NOMO-1 treated with dmso at 0.1 percent for 144 hours (cell line): ENCODE data around the gene SDK2.
A peak's percentile ranks its signal among the peaks of the same experiment; 100 is the strongest.
"Not testable (repeated sequence)": the region's sequence is repeated elsewhere in the genome, so short reads cannot be mapped to it uniquely, and the experiment has no call there.

Experiments
- DNase-seq: peaks from one replicate; lab custom pipeline; 2025; ENCODE audit not compliant: unreplicated experiment; lab: John Stamatoyannopoulos, UW

The SDK2 gene

DNA sequence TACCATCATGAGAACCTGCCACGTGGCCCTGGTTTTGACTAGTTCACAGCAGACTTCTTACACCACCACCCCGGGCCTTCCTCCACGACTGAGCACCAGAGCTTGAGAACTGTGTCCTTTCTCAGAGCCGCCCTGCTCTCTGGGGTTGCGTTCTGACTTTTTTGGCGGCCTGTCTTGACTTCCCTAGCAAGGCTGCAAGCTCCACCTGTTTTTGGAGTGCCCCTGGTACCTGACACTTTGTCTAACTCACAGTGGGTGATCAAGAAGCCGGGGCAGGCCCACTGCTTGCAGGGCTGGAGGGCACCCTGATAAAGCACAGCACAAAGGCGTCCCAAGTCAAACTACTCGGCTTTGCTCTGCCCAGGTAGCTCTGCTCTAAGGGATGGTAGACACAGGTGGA is 154.3 kb downstream of the SDK2 start:
- DNase-seq: no peak

DNA sequence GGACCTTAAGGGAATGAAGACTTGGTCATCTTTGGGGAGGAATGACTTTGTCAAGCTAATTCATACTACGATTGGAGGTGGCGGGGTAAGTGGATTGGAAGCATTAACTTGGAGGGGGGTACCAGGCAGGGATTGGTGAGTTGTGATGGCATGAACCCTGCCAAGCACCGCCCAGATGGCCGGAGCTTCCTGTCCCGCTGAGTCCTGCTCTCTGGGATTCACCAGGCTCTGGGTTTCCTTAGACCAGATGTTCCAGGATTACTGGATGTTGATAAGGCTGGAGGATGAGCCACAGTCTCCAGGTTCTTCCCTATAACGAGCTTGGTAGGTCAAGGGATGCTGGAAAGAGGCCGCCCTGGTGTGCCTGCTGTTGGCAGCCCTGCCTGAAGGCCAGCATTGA is 154.9 kb downstream of the SDK2 start:
- no peak for DNase-seq

DNA sequence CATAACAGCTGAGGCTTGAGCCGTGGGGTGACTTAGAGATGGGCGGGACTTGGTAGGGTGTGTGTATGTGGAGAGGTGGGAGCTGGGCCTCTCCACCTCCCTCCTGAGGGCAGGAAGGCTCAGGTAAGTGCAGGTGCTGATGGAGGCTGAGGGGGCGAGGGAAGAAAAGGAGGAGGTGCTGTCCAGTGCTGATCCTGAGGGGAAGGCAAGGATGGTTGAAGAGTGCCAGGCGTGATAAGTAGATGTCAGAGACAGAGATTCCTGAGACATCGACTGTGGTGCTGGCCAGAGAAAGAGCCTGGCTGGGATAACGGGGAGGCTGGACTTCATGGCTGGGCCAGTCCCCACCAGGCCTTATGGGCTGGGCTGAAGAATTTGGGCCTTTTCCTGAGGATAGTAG is 159.1 kb downstream of the SDK2 start:
- no peak for DNase-seq

DNA sequence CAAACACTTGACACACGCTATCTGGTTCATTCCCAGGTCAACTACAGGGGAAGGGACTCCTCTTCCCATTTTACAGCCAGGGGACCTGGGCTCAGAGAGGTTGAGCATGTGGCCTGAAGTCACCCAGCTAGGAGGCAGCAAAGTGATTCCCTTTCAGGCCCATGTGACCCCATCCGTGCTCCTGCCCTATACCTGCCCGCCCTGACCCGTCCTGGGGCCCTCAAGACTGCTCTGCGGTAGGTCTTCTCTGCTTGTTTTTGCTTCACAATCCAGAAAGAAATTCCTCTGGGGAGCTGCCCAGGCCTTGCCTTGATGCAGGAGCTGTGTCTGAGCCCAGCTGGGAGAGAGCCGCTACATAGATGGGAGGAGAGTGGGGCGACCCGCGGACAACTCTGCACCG is 161.4 kb downstream of the SDK2 start:
- no peak for DNase-seq

DNA sequence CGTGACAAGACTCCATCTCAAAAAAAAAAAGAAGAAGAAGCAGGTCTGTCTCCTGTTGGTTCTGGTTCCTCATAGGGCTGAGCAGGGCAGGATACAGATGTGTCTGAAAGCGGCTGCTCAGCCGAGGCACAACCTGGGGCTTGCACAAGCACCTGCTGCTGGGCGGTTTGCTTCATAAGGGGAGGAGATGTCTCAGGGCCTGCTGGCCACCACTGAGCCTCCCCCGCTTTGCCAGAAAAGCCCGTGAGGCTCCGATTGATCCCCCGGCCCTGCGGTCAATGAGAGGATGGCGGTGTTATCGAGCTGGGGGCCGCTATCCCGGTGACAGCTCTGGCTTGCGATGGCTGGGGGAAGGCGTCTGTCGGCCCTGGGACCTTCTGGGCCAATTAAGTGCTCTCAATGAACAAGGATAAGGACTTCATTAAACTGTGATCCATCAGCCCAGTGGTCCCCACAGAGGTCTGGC is 162.0 kb downstream of the SDK2 start:
- DNase-seq: peak; percentile 43

DNA sequence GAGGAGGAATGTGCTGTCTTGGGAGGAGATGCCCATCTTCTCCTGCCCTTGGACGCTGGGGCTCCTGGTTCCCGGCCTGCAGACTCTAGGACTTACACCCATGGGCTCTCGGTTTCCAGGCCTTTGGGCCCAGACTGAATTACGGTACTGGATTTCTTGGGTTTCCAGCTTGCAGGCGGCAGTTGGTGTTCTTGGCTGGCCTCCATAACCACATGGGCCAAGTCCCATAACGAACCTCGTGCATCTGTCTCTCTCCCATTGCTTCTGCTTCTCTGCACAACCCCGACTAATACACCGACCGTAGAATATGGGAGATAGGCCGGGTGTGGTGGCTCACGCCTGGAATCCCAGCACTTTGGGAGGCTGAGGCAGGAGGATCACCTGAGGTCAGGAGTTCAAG is 162.6 kb downstream of the SDK2 start:
- DNase-seq: no peak

DNA sequence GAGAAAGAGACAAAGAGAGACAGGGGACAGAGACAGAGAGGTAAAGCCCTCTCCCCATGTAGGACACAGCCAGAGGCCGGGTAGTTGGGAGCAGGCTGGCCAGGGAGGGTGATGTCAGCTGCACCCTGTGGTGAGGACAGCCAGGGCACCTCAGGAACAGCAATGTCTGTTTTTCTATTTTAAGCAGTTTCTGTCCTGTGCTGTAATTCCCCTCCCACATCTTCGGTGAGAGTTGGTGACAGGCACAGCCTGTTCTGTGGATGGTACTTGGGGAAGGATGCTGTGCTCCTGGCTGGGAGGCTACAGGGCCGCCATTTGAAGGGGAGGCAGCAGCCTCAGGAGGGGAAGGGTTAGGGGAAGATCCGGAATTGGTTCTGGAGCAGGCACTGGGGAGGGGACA is 163.5 kb downstream of the SDK2 start:
- no peak for DNase-seq

DNA sequence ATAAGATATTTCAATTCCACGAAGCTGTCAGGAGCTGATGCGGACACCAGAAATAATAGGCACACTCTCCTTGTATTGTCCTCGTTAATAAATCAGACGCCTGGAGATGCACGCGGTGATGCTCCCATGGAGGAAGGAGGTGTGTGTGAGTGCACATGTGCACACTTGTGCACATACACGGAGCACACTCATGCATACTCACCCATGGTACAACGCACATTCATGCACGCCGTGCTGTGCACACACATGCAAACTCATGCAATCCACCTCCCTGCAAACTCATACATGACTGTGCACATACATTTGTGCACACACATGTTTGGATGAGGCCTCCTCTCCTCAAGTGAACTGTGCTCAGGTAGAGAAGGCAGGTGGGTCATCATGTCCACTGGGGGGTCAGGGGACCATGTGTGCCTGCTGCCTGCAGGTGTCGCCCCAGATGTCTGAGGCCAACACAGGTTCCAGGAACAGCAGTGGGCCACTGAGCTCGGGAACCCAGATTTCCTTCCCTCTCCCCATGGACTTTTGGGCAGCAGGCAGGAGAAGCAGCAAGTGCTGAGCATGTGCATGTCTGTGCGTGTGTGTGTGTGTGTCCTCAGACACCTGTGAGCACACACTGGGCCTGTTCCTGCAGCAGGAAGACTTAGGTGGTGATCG is 165.3 kb downstream of the SDK2 start:
- no peak for DNase-seq

DNA sequence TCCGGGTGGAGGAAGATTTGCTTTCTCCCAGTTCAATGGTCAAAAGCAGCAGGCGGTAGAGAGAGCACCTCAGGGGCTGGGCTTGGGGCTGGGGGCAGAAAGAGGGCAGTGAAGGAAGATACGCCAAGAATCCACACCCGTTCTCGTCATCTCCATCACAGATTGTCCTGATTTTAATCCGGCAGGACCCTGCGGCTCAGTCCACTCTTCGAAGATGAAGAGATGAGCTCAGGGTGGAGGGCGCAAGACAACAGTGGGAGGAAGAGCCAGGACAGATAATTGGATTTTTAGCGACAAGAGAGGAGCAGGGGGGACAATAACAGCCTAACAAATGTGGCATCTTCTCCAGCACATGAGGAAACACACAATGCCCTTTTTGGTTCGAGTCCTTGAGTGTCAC is 165.9 kb downstream of the SDK2 start:
- DNase-seq: no peak

DNA sequence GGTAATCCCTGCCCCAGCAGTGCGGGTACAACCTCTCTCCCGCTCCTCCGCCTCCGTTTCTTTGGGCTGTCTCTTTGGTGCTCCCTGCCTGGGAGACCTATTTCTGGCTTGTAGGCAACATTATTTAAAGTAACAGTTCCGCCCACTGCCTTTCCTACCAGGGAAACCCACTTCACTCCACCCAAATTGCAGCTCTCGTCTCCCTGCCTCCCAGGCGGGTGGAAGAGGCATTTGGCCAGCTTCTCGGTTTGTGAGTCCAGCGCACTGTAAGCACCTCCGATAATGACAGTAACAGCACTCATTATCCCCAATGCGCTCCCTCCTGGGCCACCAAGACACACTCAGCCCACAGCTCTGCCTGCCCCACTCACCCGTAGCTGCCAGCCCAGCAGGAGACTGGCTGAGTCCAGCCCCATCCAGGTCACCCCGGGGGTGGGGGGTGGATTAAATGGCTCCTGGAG is 167.3 kb downstream of the SDK2 start:
- no peak for DNase-seq

DNA sequence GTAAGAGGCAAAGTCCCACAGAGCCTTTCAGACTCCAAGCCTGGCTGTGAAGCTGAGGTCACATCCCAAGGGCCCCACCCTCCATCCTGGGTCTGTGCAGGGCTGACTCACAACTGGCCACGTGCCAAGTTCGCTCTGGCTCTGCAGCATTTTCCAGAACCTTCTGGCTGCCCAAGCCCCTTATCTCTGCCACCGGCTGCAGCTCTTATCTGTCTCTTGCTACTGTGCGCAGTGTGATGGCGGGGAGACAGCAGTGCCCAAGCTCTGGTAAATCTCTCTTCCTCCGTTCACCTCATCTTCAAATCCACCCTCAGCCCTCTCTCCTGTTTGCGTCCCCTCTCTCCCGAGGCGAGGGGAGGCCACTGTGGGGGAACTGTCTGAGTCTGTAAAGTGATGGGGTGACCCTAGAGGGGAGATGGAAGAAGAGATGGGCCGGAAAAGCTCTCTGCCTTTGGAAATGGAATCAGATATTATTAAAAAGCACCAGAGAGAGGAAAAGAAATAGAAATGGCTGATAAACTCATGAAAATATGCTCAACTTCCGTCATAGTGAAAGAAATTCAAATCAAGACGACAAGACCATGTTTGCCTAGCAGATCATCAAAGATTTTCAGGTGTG is 169.8 kb downstream of the SDK2 start:
- DNase-seq: no peak

DNA sequence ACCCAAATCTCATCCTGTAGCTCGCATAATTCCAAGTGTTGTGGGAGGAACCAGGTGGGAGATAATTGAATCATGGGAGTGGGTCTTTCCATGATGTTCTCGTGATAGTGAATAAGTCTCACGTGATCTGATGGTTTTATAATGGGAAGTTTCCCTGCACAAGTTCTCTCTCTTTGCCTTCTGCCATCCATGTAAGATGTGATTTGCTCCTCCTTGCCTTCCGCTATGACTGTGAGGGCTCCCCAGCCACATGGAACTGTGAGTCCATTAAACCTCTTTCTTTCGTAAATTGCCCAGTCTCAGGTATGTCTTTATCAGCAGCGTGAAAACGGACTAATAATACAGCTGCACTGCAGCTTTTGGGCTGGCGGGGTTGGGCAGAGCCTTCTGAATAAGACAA is 171.5 kb downstream of the SDK2 start:
- DNase-seq: not testable (repeated sequence)

DNA sequence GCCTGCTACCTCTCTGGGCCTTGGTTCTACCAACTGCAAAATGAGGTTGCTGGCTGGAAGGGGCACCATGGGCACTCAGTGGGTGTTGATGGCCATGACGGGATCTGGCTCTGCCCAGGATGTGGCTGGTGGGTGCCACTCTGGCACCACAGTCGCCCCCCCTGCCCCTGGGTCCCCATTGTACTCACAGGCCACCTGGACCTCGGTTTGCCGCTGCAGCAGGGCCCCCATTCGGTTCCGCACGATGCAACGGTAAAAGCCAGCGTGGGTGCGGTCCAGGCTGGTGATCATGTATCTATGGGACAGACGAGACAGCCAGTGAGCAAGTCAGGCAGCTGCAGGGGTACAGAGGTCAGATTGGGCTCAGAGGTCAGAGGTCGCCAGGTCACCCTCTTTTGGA is 172.3 kb downstream of the SDK2 start:
- DNase-seq: no peak

DNA sequence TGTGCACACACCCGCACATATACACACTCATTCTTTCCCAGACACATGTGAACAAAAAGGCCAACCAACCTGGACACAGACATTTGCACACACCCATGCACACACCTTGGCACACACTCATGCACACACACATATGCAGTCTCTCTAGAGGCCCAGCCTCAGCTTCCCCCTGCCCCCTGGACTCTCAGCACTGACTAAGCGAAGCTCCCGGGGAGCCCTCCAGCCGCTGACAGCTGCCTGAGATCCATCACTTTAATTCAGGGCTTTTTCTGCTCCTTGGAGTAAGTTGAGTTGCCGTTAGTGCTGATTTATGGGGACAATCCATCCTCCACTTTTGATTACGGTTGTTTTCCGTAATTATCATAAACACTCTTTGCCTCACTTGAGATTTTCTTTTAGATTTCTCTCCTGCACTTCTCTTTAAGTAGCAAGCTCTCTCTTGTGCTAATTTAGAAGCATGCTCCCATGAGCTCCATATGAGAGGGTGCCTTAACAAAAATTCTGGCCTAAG is 173.9 kb downstream of the SDK2 start:
- DNase-seq: no peak

DNA sequence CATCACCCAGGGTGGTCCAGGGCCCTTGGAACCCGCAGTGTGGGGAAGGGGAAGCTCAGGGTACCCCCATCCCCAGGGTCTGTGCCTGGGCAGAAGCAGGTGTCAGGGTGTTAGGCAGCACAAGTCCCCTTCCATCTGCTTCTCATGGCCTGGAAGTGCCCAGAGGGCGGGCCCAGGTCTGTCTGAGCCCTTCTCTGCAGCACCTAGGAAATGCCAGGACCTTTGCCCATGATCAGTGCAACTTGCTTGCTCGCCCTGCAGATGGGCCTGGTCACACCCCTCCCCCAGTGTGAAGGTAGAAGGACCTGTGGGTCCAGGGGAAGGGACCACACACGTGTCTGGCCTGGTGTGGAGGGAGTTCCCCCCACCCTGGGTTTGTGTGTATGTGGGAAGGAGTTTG is 174.9 kb downstream of the SDK2 start:
- DNase-seq: no peak

DNA sequence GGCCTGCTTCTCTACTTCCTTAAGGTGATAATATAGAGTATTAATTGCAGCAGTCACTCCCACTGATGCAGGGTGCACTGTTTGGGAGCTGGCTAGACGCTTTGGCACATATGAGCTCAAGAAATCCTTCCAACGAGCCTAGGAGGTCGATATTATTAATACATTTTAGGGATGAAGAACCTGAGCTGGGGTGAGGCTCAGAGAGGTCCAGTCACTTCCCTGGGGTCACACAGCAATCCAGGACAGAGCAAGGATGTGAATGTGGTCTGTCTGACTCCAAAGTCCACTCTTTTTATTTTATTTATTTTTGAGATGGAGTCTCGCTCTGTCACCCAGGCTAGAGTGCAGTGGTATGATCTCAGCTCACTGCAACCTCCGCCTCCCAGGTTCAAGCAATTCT is 176.0 kb downstream of the SDK2 start:
- no peak for DNase-seq

DNA sequence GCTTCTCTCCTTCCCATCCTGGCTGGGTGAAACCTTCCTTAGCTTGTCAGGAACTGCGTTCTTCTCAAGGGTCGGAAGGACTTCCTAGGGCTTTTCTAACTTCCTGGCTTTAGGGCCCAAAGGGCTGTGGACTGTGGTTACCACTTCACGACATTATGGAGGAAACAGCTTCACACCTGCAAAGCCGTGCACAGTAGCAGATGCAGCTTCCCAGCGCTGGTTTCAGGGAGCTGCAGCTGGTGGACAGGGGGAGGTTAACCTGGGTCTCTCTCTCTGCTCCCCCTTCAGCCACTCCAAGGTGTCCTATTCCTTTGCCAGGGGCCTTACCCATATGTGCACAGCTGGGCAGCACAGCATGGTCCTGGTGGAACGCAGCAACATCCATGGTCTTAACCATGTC is 176.6 kb downstream of the SDK2 start:
- DNase-seq: no peak

DNA sequence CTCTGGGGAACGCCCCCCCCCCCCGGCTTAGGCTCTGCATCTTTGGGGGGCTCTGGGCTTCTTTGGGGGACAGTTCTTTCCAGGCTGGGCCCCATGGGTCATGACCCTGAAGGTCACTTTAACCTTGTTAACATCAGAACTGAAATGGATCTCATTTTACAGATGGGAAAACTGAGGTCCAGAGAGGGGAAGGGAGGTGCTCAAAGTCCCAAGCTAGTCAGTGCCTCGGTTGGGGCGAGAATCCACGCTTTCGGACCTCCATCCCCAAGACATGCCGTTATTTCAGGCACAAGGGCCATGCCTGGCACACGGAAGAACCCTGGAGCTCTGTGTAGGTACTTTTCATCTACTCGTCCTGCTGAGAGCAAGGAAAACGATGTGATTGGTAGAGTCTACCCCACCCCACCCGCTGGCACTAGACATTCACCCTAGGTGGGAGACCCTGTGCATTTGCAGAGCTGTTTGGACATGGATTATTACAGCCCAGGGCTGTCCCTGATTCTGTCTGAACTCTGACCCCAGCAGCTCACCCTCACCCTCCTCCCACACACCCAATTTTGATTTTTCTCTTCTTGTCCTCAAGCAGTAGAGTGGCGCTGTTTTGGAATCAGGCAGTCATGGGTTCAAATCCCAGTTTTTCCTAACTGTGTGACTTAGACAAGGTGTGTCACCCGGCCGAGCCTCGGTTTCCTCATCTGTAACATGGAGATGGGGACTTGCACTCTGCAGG is 177.4 kb downstream of the SDK2 start:
- no peak for DNase-seq

DNA sequence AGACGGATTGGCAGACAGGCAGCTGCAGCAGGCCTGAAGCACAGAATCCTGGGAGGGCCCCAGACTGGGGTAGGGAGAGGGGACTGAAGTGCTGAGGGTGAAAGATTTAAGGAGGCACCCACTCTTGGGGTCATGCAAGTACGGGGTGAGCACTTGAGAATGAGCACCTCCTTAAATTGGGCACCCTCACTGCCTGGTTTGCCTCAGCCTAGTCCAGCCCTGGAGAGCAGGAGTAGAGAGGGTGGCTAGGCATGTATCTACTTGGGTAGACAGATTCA is 178.4 kb downstream of the SDK2 start:
- DNase-seq: no peak

DNA sequence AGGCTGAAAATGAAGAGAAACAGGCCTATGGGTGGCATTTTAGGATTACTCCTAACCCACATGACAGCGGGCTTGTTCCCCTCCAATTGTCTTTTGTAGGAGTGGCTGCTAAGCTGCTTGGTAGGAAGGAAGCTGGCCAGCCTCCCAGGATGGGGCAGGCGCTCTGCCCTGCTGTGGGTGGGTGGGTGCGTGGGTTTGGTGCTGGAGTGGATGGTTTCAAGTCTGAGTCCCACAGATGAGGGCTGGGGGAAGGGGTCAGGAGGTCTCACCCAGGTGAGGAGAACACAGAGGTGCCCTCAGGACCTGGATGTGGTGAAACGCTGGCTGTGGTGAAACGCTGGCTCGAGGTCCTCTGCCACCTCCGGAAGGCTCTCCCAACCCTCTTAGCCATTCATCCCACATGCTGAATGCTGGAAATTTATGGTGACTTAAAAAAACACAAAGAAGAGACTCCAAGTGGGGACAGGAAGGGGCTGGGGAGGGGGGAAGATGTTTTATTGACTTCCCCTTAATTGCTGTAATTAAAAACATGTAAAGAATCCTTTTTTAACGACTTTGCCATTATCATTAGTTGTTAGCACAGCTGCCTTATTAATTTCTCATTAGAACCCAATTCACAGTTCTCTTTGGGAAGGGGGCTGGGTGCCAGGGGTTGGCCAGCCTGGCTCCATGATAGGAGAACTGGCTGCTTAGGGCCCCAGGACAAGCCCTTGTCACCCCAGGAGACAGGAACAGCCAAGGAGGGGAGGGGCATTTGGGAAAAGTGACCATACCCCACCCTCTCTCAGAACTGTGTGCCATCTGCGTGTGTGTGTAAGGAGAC is 178.9 kb downstream of the SDK2 start:
- DNase-seq: no peak

DNA sequence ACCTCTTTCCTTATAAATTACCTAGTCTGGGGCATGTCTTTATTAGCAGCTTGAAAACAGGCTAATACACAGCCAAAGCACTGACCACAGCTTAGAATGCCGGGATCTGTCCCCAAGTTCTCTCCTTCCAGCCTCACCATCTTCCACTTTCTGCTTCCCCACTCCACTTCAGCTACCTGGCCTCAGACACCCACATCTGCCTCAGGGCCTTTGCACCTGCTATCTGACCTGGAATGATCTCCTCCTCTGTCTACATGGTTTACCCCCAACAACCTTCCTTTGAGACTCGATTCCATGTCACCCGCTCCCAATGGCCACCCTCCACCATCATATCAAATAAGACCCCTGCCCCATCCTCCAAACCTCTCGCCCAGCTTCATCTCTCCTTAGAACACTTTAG is 179.8 kb downstream of the SDK2 start:
- no peak for DNase-seq

DNA sequence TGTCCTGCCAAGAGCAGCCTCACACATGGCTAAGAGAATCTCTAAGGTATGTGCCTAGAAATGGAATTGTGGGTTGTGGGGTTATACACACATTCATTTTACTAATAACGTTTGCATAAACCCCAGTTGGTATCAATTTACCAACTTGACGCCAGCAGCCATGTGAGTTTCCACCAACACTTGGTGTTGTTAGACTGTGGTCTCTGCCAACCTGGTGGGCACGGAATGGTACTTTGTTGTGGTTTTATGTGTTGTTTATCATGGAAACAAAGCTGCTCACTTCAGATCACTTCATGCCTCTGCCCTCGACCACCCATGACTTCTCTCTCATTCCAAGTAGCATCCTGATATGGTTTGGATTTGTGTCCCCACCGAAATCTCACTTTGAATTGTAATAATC is 180.4 kb downstream of the SDK2 start:
- DNase-seq: no peak
